ENCODE results near the gene SH3D21. TPM values are rescaled to one million over a fixed set of nuclear protein-coding genes. Genes with fewer than 3 reads are reported as not detected.

The SH3D21 gene
- total RNA-seq, 1 donor from 2014 or later, result 3.3 TPM

Other genes starting within 250 kb of the SH3D21 start
- not detected for gene TEKT2, start 222.3 kb upstream of the SH3D21 start, total RNA-seq
- 17.6 TPM for gene ADPRS, start 217.5 kb upstream of the SH3D21 start, total RNA-seq
- 1.7 TPM for gene COL8A2, start 181.1 kb upstream of the SH3D21 start, total RNA-seq
- gene TRAPPC3, start 156.9 kb upstream of the SH3D21 start, total RNA-seq, result 47.9 TPM
- 262 TPM for gene MAP7D1, start 150.2 kb upstream of the SH3D21 start, total RNA-seq
- 86.5 TPM for gene THRAP3, start 81.9 kb upstream of the SH3D21 start, total RNA-seq
- 11.3 TPM for gene EVA1B, start 17.3 kb downstream of the SH3D21 start, total RNA-seq
- gene STK40, start 79.6 kb downstream of the SH3D21 start, total RNA-seq, result 75.5 TPM
- gene LSM10, start 91.5 kb downstream of the SH3D21 start, total RNA-seq, result 52.7 TPM
- 3.4 TPM for gene OSCP1, start 144.1 kb downstream of the SH3D21 start, total RNA-seq
- gene MRPS15, start 158.0 kb downstream of the SH3D21 start, total RNA-seq, result 71.7 TPM
- 11.8 TPM for gene CSF3R, start 176.5 kb downstream of the SH3D21 start, total RNA-seq

All from cardiac septum (tissue), 1 donor.